GM12865 (cell line): ENCODE results near the gene PTPRR.
"Not testable (repeated sequence)": the region's sequence is repeated elsewhere in the genome, so short reads cannot be mapped to it uniquely, and the experiment has no call there.

Experiments used
- DNase-seq: peaks from one replicate; pipeline ENCODE4 v3.0.0; 2010; ENCODE audit warnings: low read depth
- H3K4me3 ChIP-seq: 2 replicates; pipeline ENCODE4 v1.5.1; 2011; ENCODE audit warnings: mild to moderate bottlenecking, low read depth, low read length, control low read depth
- TF ChIP-seq, protein P1 (sequence below): IDR thresholded peaks from 2 replicates; pipeline ENCODE4 v1.5.1; 2011; ENCODE audit warnings: low read length, control low read depth, low read depth, inconsistent platforms; ENCODE audit not compliant: insufficient read depth; ENCODE audit errors: missing control alignments

PTPRR gene

DNA sequence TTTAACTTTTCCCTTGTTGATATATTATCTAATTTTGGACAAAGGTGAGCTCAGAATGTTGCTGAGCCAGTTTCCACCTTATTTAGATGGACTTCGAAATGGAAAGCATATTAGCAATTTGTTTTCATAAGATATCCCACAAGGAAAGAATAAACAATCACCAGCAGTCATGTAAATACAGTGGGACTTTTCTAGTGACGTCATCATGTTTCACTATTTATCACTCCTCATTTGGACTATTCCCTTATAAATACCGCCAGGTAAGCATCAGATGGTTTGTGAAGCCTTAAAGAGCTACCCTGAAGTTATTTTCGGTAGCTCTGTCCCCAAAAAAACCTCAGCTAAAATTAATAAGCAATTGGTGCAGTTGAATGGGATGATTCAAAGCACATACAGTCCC lies 110.7 kb downstream of the PTPRR start:
- TF ChIP-seq, protein P1, sequence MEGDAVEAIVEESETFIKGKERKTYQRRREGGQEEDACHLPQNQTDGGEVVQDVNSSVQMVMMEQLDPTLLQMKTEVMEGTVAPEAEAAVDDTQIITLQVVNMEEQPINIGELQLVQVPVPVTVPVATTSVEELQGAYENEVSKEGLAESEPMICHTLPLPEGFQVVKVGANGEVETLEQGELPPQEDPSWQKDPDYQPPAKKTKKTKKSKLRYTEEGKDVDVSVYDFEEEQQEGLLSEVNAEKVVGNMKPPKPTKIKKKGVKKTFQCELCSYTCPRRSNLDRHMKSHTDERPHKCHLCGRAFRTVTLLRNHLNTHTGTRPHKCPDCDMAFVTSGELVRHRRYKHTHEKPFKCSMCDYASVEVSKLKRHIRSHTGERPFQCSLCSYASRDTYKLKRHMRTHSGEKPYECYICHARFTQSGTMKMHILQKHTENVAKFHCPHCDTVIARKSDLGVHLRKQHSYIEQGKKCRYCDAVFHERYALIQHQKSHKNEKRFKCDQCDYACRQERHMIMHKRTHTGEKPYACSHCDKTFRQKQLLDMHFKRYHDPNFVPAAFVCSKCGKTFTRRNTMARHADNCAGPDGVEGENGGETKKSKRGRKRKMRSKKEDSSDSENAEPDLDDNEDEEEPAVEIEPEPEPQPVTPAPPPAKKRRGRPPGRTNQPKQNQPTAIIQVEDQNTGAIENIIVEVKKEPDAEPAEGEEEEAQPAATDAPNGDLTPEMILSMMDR = no peak
- H3K4me3 ChIP-seq = no peak overlapping the region
- no peak for DNase-seq

DNA sequence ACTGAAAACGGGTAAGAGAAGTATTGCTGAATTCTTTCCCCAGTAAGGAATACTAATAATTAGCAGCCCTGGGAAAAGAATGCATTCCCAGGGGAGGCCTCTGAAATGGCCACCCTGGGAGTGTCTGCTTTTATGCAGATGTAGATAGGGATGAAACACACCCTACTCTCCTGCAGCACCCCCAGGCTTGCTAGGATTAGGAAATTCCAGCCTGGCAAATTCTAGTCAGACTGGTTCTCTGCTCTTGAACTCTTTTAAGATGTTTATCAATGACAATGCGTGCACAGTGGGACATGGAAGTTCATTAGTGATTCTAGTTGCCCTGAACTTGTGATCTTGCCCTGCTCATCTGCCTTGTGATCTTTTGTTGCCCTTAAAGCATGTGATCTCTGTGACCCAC lies 112.5 kb downstream of the PTPRR start:
- not testable (repeated sequence) for H3K4me3 ChIP-seq, DNase-seq

DNA sequence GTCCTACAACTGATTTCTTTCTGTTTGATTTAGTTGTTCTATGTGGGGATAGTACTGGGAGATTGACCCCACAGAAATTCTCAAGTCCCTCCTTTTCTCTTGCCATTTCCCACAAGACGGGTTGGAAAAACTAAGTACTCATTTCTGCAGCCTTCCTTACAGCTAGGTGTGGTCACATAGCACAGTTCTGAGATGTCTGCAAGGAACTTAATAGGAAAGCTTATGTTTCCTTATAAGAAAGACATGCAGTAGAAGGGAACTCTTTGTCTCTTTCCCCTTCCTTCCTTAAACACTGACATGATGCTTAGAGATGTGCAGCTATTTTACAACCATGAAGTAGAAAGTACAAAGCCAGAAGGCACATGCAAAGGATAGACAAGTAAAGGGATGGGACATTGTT lies 113.7 kb downstream of the PTPRR start:
- H3K4me3 ChIP-seq = no peak overlapping the region
- DNase-seq = no peak
- TF ChIP-seq, protein P1 = no peak

DNA sequence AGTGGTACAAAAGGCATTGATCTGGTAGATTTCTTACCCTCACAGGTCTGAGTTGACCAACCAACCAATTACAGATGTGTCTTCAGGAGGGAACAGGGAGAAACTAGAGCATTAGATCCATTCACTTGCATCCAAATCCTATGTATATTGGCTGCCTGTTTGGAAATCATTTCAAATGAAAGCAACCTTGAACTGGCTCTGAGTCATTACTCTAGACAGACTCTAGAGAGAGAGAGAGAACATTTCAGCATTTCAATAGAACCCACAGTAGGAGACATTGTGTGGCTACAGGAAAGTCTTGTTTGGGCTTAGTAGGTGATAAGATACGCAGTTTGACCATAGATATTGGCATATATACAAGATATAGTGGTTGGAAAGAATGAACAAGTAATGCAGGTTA lies 114.5 kb downstream of the PTPRR start:
- no peak overlapping the region for H3K4me3 ChIP-seq
- TF ChIP-seq, protein P1 = no peak
- no peak for DNase-seq

DNA sequence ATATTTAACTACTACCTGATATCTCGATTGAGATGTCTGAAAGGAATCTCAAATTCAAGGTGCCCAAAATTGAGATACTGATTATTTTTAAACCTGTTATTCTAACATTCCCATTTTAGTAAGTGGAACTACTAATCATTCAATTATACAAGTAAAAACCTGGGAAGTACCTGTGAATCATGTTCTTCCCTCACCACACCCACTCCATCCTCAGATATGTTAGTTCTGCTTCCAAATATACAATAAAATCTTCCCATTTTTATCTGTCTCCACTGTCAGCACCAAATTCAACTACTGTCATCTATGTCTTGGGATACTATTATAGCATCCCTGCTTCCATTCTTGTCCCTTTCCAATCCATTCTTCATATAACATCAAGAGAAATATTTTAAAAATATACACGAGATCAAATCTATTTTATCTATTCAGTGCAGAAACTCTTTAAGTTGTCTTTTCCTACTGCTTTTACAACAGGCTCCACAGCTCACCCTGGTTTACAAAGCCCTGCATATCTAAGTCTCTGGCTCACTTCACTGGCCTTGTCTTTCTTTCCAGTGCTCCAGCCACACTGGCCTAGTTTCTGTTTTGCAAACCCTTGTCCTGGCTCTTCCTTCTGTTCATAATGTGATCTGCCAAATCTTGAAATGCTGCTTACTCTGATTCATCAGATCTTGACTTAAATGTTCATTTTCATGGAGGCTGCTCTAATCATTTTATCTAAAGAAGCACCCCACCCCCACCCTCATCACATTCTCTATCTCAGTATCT lies 122.3 kb downstream of the PTPRR start:
- H3K4me3 ChIP-seq = no peak overlapping the region
- no peak for DNase-seq
- TF ChIP-seq, protein P1 = no peak

DNA sequence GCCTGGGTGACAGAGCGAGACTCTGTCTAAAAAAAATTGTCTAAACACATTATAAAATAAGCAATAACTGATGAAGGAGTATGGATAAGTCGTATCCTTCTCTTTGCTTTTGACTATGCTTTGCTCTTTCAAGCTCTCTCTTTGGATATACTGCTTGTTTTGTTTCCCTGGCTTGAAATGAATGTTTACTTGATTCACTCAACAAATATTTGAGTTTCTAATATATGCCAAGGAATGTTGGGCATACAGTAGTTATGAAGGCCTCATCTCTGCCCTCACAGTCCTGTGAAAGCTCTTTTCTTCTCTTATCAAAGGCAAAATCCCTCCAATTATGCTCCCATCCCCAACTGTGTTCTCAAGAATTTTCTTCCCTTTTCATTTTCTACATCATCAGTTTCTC lies 123.5 kb downstream of the PTPRR start:
- H3K4me3 ChIP-seq = no peak overlapping the region
- DNase-seq = no peak
- TF ChIP-seq, protein P1 = no peak

DNA sequence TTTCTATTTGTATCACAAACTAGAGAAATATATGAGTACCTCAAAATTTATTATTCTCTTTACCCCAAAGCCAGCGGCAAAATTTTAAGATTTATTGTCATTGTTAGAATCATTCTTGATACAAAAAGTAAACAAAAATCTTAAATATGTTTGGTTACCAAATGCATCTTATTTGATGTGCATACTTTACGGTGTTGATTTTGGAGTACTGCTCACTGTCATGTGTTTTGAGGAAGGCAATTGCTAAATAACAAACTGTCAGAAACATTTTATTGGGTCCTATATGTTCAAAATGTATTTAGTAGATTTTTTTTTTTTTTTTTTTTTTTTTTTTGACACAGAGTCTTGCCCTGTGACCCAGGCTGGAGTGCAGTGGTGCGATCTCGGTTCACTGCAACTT lies 124.9 kb downstream of the PTPRR start:
- no peak overlapping the region for H3K4me3 ChIP-seq
- no peak for DNase-seq
- TF ChIP-seq, protein P1 = no peak
